GM19351 (cell line): ENCODE results near the gene UNC13A.
"Not testable (repeated sequence)": the region's sequence is repeated elsewhere in the genome, so short reads cannot be mapped to it uniquely, and the experiment has no call there.

Source experiments
- ATAC-seq: cut with Tn5 transposase; IDR thresholded peaks from one replicate; pipeline ENCODE4 v1.9.1; 2021; ENCODE audit warnings: mild to moderate bottlenecking, moderate library complexity; ENCODE audit not compliant: unreplicated experiment

Gene UNC13A

DNA sequence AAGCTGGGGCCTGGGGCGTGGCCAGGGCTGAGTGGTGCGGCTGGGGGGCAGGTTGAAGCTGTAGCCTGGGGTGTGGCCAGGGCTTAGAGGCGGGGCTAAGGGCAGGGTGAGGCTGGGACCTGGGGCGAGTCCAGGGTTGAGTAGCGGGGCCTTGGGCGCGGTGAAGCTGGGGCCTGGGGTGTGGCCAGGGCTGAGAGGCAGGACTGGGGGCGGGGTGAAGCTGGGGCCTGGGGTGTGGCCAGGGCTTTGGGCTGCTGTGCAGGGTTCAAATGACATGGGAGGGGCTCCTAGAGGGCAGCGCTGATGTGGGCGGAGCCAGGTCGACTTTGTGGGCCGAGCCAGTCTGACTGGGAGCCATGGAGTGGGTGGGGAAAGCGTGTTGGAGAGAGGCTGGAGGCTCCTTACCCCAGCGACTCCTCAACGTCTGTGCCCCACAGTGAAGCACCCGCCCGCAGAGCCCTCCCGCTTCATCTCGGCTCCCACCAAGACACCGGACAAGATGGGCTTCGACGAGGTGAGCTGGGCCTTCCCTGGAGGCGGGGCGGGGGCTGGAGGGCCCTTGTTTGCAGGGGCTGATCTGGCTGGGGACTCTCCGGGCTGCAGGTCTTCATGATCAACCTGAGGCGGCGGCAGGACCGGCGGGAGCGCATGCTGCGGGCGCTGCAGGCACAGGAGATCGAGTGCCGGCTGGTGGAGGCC lies 111.2 kb downstream of the UNC13A start:
- ATAC-seq: no peak

DNA sequence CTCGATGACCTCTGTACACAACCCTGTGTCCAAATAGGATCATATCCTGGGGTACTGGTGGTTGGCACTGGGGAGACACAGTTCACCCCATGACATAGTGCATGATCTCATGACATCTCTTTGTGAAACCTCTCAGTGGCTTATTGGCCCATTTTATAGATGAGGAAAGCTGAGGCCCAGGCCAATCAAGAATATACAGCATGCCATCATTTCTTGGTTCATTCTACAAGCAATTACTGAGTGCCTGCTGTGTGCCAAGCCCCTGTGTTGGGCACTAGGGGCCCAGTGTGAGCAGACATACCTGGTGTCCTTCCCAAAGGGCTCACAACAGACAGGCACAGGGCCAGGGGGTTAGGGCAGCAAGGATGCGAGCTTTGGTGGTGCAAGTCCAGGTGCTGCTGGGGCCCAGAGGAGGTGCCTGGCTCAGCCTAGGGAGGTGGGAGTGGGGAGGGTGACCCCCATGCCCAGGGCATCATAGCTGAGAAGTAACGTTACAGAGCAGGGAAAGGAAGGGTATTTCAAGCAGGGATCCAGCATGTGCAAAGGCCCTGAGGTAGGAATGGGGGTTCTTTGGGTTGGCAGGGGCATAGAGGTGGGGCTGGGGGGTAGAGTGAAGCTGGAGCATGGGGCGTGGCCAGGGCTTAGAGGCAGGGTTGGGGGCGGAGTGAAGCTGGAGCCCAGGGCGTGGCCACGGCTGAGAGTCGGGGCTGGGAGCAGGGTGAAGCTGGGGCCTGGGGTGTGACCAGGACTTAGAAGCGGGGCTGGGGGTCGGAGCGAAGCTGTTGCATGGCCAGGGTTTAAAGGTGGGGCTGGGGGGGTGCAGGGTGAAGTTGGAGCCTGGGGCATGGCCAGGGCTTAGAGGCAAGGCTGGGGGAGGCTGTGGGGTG lies 112.0 kb downstream of the UNC13A start:
- ATAC-seq: no peak

DNA sequence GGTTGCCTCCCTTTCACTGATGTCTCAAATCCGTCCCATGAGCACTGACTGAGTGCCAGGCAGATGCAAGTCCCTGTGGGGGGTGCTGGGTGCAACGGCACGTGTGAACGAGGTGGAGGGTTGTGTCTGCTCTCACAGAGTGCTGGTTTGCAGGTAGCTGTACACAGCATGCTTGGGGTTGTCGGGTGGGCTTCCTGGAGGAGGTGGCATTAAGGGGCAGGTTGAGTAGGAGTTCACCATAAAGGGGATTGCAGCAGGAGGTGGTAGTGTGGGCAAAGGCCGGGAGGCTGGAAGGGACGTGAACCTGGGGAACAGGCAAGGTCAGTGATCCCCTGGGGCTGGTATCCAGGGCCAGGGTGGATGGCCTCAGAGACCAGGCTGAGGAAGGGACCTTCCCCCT lies 115.5 kb downstream of the UNC13A start:
- ATAC-seq: no peak

DNA sequence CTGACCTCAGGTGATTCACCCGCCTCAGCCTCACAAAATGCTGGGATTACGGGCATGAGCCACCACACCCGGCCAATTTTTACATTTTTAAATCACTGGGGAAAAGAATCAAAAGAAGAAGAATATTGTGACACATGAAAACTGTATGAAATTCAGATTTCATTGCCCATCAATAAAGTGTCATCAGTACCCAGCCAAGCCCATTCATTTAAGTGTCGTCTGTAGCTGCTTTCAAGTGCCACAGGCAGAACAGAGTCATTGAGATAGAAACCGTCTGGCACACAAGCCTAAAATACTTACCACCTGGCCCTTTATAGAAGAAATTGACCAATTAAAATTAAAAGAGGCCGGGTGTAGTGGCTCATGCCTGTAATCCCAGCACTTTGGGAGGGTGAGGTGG lies 117.4 kb downstream of the UNC13A start:
- ATAC-seq: no peak

DNA sequence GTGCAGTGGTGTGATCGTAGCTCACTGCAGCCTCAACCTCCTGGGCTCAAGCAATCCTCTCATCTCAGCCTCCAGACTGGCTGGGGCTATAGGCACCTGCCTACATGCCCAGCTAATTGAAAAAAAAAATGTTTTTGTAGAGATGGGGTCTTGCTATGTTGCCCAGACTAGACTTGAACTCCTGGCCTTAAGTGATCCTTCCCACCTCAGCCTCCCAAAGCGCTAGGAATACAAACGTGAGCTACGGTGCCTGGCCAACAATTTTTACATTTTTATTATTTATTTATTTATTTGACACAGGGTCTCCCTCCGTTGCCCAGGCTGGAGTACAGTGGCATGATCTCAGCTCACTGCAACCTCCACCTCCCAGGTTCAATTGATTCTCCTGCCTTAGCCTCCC lies 117.9 kb downstream of the UNC13A start:
- ATAC-seq: not testable (repeated sequence)

DNA sequence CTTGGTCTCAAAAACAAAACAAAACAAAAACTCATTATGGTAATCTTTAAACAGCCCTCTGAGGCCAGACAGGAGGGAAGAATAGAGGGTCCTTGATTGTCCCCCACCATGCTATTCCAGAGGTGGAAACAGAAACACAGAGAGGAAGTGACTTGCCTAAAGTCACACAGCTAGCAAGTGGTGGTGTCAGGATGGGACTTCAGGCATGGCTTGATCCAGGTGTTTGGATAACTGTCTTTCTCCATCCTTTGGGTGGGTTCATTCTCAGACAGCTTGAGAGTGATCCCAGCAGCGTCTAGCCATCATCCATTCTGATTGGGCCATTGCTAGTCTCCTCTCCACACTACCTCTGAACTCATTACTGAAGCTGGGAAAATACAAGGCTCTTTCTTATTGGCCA lies 120.2 kb downstream of the UNC13A start:
- no peak for ATAC-seq

DNA sequence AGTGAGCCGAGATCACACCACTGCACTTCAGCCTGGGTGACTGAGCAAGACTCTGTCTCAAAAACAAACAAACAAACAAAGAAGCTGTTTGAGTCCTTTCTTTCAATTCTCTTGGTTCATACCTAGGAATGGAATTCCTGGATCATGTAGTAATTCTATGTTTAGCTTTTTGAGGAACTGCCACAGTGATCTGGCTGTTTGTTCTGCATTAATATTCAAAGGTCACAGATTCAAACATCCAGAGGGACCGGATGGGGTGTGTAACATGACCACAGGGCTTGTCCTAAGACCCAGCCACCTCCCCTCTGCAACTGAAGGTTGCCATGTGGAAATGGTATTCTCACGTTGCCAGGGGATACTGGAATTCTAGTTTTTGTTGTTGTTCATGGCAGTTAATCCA lies 122.5 kb downstream of the UNC13A start:
- ATAC-seq: no peak

DNA sequence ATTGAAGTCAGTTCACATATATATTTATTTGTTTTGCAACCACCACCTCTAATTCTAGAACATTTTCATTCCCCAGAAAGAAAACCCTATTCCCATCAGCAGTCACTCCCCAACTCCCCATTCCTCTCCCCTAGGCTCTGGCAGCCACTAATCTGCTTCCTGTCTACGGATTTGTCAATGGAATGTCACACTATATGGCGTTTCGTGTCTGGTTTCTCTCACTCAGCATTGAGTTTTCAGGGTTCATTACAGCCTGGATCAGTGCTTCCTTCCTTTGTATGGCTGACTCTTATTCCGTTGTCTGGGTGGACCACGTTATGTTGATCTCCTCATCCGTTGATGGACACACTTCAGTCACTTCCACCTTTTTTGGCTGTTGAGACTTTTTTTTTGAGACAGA lies 123.4 kb downstream of the UNC13A start:
- ATAC-seq: no peak

DNA sequence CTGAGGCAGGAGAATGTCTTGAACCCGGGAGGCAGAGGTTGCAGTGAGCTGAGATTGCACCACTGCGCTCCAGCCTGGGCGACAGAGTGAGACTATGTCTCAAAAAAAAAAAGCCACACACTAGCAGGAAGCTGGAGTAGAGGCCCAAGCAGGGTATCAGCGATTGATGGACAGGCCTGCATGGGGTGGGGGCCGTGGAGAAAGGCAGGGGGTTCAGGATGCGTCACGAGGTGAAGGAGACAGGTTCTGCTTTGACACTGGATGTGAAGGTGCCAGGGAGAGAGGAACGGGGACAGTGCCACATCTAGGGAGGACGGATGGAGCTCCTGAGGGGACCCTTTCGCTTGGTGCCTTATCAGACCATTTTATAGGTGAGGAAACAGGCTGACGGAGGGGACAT lies 125.6 kb downstream of the UNC13A start:
- ATAC-seq: no peak

DNA sequence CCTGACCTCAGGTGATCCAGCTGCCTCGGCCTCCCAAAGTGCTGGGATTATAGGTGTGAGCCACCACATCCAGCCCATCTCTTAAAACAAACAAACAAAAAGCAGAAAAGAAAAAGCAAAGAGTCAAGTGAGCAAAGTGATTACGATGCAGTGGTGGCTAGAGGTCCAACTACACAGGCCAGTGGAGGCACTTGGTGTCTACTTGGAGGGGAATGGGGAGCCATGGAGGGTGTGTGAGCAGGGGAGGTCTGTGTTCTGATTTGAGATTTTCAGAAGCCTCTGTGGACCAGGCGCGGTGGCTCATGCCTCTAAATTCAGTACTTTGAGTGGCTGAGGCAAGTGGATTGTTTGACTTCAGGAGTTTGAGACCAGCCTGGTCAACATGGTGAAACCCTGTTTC lies 126.1 kb downstream of the UNC13A start:
- no peak for ATAC-seq

DNA sequence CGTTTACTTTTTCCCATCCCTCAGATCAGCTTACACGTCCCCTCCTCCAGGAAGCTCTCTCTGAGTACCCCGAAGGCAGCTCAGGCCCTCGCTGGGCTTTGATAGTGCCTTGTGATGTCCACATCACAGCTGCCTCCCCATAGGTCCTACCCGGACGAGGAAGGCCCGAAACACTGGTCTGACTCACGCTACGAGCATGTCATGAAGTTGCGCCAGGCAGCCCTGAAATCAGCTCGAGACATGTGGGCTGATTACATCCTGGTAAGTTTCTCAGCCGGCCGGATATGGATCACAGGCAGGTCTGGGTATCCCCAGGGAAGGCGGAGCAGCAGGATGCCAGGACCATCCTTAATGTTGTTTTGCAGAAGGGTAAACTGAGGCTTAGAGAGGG lies 128.0 kb downstream of the UNC13A start:
- no peak for ATAC-seq

DNA sequence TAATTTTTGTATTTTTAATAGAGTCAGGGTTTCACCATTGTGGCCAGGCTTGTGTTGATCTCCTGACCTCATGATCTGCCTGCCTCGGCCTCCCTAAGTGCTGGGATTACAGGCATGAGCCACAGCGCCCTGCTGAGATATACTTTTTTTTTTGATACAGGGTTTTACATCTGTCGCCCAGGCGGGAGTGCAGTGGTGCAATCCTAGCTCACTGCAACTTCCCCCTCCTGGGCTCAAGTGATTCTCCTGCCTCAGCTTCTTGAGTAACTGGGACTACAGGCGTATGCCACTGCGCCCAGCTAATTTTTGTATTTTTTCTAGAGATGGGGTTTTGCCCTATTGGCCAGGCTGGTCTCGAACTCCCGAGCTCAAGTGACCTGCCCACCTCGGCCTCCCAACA lies 130.7 kb downstream of the UNC13A start:
- no peak for ATAC-seq

DNA sequence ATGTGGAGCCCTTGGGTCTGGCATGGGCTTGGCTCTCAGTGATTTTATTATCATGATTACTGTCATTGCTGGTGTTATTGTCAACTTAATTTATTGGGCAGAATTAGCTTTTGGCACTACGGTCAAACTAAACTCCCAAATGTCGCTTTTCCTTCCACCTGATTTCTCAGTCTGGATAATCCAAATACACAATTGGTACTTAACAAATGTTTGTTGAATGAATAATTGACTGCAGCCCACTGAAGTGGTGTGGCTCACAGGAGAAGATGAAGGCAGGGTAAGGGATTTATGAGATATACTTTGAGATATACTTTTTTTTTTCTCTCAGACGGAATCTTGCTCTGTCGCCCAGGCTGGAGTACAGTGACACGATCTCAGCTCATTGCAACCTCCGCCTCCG lies 131.2 kb downstream of the UNC13A start:
- ATAC-seq: no peak

DNA sequence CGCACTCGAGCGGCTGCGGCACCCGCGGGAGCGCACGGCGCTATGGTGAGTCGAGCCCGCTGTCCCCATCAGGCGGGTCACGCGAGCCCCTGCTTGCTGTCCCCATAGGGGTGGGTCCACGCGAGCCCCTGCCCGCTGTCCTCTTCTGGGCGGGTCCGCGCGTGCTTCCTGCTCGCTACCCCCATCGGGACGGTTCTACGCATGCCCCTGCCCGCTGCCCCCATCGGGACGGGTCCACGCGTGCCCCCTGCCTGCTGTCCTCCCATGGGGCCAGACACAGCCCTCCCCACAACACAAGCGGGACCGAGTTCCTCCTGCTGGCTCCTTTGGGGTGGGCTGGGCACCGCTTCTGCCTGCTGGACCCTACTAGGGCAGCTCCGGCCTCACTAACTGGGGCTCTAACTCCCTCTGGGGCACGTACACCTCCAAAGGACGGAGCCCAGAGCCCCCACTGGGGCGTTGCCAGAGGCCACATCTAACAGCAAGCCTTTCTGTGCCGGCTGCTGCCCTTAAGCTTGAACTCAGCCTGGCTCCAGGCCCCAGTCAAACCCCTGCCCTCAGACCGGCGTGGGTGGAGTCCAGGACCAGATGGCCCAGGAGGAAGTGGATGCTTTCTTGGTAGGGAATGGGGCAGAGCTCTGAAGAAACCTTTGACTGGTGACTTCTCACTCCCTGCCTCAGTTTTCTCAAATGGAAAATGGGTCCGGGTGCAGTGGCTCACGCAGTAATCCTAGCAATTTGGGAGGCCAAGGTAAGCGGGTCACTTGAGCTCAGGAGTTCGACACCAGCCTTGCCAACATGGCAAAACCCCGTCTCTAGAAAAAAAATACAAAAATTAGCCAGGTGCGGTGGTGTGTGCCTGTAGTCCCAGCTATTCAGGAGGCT lies 132.0 kb downstream of the UNC13A start:
- ATAC-seq: peak; percentile 30

DNA sequence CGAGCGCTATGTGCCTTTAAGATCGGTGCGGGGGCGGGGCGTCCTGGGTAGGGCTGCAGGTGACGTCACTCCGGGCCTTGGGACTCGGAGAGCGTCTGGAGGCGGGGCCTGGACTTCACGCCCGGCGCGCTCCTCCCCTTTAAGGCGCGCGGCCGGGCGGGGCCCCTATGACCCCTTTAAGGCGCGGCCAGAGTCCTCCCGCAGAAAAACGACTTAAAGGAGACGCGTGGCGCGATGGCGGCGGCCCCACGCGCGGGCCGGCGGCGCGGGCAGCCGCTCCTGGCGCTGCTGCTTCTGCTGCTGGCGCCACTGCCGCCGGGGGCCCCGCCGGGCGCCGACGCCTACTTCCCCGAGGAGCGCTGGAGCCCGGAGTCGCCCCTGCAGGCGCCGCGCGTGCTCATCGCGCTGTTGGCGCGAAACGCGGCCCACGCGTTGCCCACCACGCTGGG lies 132.7 kb downstream of the UNC13A start, which contains the start of gene COLGALT1:
Gene COLGALT1, plus strand, starts transcription at position 170 of the 449 bp plus-strand sequence. Its CDS starts 65 bp downstream, at position 235.
- ATAC-seq: peak; percentile 84

DNA sequence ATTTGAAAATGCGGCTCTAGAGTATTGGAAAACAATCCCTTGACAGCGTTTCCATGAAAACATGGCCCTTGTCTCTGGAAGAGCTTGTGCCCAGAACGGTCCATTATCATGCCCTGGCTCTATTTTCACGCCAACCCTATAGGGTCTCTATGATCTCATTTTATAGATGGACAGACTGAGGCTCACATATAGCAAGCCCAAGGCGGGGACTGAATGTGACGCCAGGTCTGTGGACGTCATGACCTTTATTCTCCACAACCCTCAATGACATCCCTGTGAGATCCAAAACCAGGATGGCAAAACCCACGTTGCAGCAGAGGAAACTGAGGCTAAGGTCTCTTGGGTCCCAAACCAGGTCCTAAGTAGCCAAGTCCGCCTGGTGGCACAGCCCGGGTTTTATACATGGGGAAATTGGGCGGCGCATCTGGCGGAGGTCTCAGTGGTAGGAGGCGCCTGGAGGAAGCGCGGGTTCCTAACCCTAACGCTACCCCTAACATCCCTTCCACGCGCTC lies 133.1 kb downstream of the UNC13A start:
- peak; percentile 11 for ATAC-seq

DNA sequence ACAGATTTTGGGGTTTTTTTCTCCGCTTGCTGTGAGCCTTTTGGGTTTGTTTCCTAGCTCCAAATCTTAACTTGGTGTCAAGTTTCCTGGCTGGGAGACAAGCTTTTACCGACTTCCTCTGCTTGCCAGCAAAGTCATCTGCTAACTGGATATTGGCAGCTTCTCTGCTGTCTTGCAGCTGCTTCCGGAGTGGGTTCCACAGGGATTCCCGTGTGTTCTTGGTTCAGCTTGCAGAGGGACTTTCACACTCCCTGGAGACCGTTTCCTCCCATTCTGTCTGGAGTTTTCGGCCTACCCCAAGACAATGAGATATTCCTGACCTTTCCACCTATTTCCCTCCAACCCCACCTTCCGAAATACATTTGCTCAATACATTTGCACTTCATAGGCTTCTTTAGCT lies 134.9 kb downstream of the UNC13A start:
- ATAC-seq: no peak

DNA sequence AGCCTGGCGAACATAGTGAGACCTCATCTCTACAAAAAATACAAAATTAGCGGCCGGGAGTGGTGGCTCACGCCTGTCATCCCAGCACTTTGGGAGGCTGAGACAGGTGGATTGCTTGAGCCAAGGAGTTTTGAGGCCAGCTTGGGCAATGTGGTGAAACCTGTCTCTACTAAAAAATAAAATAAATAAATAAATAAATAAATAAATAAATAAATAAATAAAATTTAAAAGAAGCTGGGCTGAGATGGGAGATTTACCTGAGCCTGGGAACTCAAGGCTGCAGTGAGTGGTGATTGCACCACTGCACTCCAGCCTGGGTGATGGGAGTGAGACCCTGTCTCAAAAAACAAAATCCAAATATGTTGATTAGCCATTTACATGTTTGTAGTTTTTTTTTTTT lies 135.4 kb downstream of the UNC13A start:
- not testable (repeated sequence) for ATAC-seq
